IgD-negative memory B cell (primary cell): ENCODE data around the gene CLMP. TPM values are rescaled to one million over a fixed set of nuclear protein-coding genes. Genes with fewer than 3 reads are reported as not detected.
A peak's percentile ranks its signal among the peaks of the same experiment; 100 is the strongest.
"Not testable (repeated sequence)": the region's sequence is repeated elsewhere in the genome, so short reads cannot be mapped to it uniquely, and the experiment has no call there.

Experiments
- H3K27ac Mint-ChIP-seq, 3 donors: one replicate each; pipeline ENCODE4 v1.8.0; 2020 to 2022; ENCODE audit warnings: mild to moderate bottlenecking in 3 of 3, mixed read lengths in 3 of 3, moderate library complexity in 1 of 3
- H3K27me3 Mint-ChIP-seq: one replicate; pipeline ENCODE4 v1.8.0; 2021; ENCODE audit warnings: mixed read lengths
- H3K36me3 Mint-ChIP-seq: one replicate; pipeline ENCODE4 v1.8.0; 2020; ENCODE audit warnings: mild to moderate bottlenecking, mixed read lengths
- H3K4me1 Mint-ChIP-seq, 3 donors: one replicate each; pipeline ENCODE4 v1.8.0; 2020 to 2022; ENCODE audit warnings: mixed read lengths in 3 of 3, mild to moderate bottlenecking in 1 of 3
- H3K4me3 Mint-ChIP-seq, 4 donors: one replicate each; pipeline ENCODE4 v1.8.0; 2020 to 2022; ENCODE audit warnings: mild to moderate bottlenecking in 4 of 4, mixed read lengths in 4 of 4, moderate library complexity in 3 of 4
- H3K9me3 Mint-ChIP-seq, 3 donors: one replicate each; pipeline ENCODE4 v1.8.0; 2020 to 2021; ENCODE audit warnings: mixed read lengths in 3 of 3, mild to moderate bottlenecking in 1 of 3
- polyA plus RNA-seq: library from polyadenylated mRNA; unstranded; fragments of 300-500 nt; fragmentation: Illumina TruSeq; gene quantifications from one replicate; pipeline ENCODE4 v1.2.3, GENCODE V29; 2021

CLMP gene
- polyA plus RNA-seq, 1 donor from 2014 or later = 0.31 TPM

DNA sequence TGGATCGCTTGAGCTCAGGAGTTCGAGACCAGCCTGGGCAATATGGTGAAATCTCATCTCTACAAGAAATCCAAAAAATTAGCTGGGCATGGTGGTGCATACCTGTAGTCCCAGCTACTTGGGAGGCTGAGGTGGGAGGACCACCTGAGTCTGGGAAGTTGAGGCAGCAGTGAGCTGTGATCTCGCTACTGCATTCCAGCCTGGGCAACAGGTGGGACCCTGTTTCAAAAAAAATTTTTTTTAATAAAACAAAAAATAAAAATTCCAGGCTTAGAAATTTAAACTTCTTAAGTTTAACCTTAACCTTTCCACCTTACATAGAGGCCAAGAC lies 21.2 kb downstream of the CLMP start:
- Mint-ChIP-seq H3K27me3 (peaks cover 3% of the 10 kb centered on the region), H3K4me1 (no peaks in the 10 kb centered on the region), H3K4me3 (no peak overlapping the region), H3K27ac (no peak overlapping the region), H3K9me3 (no peaks in the 10 kb centered on the region), H3K36me3 (no peaks in the 10 kb centered on the region)

DNA sequence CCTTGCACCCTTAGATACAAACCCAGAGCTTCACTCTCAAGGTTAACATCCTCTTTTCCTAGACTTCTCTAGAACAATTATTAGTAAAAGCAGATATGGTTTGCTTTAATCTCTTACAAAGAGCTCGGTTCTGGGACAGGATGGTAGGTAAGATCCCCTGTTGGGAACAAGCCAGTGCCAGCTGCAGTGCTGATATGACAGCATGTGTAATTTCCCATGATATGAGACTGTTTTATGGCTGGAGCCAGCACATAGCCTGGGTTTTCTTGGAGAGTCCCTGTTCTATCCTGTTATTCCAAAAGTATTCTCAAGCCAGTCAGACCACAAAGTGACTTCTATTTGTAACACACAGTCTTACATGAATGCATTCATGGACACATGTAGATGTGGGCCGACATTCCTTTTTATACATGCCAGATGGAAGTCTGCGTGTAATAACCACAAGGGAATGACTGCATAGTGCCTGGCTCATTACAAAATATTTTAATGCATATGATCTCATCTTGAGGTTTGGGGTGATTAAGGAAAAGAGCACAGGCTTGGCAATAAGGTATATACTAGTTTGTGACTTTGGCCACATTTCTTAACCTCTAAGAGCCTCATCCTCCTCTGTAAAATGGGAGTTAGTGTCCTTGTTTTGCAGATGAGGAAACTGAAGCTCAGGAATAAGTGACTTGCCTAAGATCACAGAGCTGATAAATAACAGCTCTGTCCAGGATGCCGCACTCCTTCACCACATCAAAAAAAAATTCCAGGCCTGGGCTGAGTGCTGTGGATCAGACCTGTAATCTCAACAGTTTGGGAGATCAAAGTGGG lies 21.8 kb downstream of the CLMP start:
- Mint-ChIP-seq H3K27ac (no peak overlapping the region), H3K4me3 (no peak overlapping the region)

DNA sequence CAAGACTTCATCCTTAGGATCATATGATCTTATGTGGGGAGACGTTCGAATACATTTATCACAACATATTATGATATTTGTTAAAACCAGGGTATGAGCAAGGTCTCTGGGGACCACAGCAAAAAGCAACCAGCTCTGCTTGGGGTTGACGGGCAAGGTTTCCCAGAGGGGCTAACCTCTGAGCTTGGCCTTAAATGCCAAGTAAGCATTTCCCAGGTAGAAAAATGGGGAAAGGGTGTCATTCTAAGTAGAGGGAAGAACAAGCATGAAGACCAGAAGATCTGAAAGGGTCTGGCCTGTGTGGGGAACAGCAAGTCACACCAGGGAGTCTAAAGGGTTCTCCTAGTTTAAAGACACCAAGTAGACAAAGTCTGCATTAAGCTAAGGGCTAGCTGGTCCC lies 24.1 kb downstream of the CLMP start:
- Mint-ChIP-seq H3K36me3 (no peaks in the 10 kb centered on the region), H3K9me3 (no peaks in the 10 kb centered on the region), H3K27ac (no peak overlapping the region), H3K4me1 (no peaks in the 10 kb centered on the region), H3K27me3 (peaks cover 3% of the 10 kb centered on the region), H3K4me3 (no peak overlapping the region)

More for the DNA sequence above, 21.8 kb downstream of the CLMP start:
- Mint-ChIP-seq H3K4me1 (no peaks in the 10 kb centered on the region), H3K9me3 (no peaks in the 10 kb centered on the region), H3K27me3 (peaks cover 3% of the 10 kb centered on the region), H3K36me3 (no peaks in the 10 kb centered on the region)

- no peak overlapping the region for H3K4me3 Mint-ChIP-seq
- no peaks in the 10 kb centered on the region for H3K36me3 Mint-ChIP-seq
- no peaks in the 10 kb centered on the region for H3K9me3 Mint-ChIP-seq
- H3K27me3 Mint-ChIP-seq = peaks cover 3% of the 10 kb centered on the region
- H3K4me1 Mint-ChIP-seq = no peaks in the 10 kb centered on the region
- no peak overlapping the region for H3K27ac Mint-ChIP-seq
Measured at GRCh38 chr11:123169821-123170220, 25.2 kb downstream of the CLMP start.

DNA sequence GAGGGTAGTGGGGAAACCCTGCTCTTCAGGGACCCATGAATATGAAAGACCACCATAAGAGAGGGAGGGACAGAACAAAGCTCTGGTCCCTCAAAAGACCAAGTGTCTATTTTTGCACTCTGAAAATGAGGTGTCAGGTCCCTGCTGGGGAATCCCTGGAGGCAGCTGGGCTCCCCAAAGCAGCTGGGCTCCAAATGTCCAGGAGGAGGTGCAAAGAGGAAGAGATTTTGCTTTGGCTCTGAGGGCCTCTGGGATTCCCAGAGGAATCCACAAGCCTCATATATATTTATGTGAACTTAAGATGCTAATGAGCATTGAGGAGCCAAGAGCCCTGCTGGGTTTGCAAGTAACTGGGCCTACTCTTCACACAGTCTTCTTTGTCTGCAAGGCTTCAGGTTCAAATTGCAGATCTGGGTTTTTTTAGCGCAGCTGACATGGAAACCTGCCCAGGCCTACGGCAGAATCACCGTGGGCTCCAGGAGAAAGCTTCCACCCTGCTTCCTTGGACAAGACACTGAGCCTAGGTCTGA lies 26.0 kb downstream of the CLMP start:
- no peaks in the 10 kb centered on the region for H3K4me1 Mint-ChIP-seq
- H3K27ac Mint-ChIP-seq = no peak overlapping the region
- no peaks in the 10 kb centered on the region for H3K9me3 Mint-ChIP-seq
- H3K27me3 Mint-ChIP-seq = peaks cover 3% of the 10 kb centered on the region
- H3K4me3 Mint-ChIP-seq = no peak overlapping the region
- no peaks in the 10 kb centered on the region for H3K36me3 Mint-ChIP-seq

- H3K36me3 Mint-ChIP-seq = no peaks in the 10 kb centered on the region
- no peak overlapping the region for H3K27ac Mint-ChIP-seq
- no peak overlapping the region for H3K4me3 Mint-ChIP-seq
- no peaks in the 10 kb centered on the region for H3K4me1 Mint-ChIP-seq
- no peaks in the 10 kb centered on the region for H3K9me3 Mint-ChIP-seq
- peaks cover 3% of the 10 kb centered on the region for H3K27me3 Mint-ChIP-seq
Measured at GRCh38 chr11:123168241-123168640, 26.8 kb downstream of the CLMP start.

DNA sequence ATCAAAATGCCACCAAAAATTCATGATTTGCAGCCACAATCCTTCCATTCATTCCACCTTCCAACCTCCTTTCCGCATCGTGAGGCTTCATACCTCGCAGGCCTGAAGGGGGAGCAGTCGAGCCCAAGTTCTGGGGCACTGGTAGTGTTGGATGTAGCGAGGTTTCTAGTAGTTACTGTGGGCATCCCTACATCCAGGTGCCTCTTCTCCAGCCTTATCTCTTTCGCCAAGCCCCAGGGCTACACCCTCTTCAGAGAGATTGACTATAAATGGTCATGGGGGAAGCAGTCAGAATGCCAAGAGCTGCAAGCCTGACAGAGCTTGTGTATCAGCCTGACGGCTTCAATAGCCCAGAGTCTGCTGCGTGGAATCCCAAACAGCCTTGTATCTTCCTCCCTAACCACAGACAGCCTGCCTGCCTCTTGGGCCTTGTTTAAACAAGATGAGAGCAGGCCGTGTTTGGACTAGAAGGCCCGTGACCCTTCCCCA lies 28.9 kb downstream of the CLMP start:
- Mint-ChIP-seq H3K4me3 (no peak overlapping the region), H3K27ac (no peak overlapping the region), H3K36me3 (no peaks in the 10 kb centered on the region), H3K9me3 (no peaks in the 10 kb centered on the region), H3K27me3 (peaks cover 6% of the 10 kb centered on the region), H3K4me1 (no peaks in the 10 kb centered on the region)

- Mint-ChIP-seq H3K36me3 (no peaks in the 10 kb centered on the region), H3K4me1 (no peaks in the 10 kb centered on the region), H3K27ac (no peak overlapping the region), H3K4me3 (no peak overlapping the region), H3K27me3 (peaks cover 4% of the 10 kb centered on the region), H3K9me3 (no peaks in the 10 kb centered on the region)
Measured at GRCh38 chr11:123164732-123165450, 30.2 kb downstream of the CLMP start.

GRCh38 chr11:123163621-123164020 lies 31.4 kb downstream of the CLMP start:
- H3K36me3 Mint-ChIP-seq = no peaks in the 10 kb centered on the region
- H3K27me3 Mint-ChIP-seq = peaks cover 6% of the 10 kb centered on the region
- H3K4me3 Mint-ChIP-seq = no peak overlapping the region
- H3K4me1 Mint-ChIP-seq = peaks cover 0 to 8% (median 2%) of the 10 kb centered on the region in 3 donors
- H3K27ac Mint-ChIP-seq = no peak overlapping the region
- no peaks in the 10 kb centered on the region for H3K9me3 Mint-ChIP-seq

DNA sequence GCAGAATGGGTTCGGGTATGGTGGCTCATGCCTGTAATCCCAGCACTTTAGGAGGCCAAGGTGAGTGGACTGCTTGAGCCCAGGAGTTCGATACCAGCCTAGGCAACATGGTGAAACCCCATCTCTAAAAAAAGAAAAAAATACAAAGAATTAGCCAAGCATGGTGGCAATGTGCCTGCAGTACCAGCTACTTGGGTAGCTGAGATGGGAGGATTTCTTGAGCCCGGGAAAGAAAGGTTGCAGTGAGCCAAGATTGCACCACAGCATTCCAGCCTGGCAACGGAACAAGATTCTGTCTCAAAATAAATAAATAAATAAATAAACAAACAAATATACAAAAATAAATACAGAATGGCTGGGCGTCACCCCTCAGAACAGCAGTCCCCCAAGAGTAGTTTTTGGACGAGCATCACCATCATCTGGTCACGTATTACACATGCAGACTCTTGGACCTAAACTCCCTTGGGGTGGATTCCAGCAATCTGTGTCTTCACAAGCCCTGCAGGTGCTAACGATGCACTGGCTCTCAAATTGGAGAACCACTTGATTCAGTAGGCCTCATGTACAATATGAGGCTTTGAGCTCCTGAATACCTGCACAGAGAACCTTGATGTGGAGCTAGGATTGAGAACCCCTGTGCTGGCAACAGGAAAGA lies 33.5 kb downstream of the CLMP start:
- Mint-ChIP-seq H3K4me1 (peaks cover 0 to 8% (median 2%) of the 10 kb centered on the region in 3 donors), H3K4me3 (no peak overlapping the region), H3K27ac (no peak overlapping the region), H3K9me3 (no peaks in the 10 kb centered on the region), H3K36me3 (no peaks in the 10 kb centered on the region), H3K27me3 (peaks cover 10% of the 10 kb centered on the region)

GRCh38 chr11:123159183-123159857 lies 35.7 kb downstream of the CLMP start:
- Mint-ChIP-seq H3K4me1 (peaks cover 0 to 8% (median 2%) of the 10 kb centered on the region in 3 donors), H3K36me3 (peaks cover 2% of the 10 kb centered on the region), H3K9me3 (peaks cover 2 to 7% (median 6%) of the 10 kb centered on the region in 3 donors), H3K4me3 (peak overlapping the region in 1 of 4 donors; percentile 53), H3K27me3 (peaks cover 18% of the 10 kb centered on the region), H3K27ac (no peak overlapping the region)

DNA sequence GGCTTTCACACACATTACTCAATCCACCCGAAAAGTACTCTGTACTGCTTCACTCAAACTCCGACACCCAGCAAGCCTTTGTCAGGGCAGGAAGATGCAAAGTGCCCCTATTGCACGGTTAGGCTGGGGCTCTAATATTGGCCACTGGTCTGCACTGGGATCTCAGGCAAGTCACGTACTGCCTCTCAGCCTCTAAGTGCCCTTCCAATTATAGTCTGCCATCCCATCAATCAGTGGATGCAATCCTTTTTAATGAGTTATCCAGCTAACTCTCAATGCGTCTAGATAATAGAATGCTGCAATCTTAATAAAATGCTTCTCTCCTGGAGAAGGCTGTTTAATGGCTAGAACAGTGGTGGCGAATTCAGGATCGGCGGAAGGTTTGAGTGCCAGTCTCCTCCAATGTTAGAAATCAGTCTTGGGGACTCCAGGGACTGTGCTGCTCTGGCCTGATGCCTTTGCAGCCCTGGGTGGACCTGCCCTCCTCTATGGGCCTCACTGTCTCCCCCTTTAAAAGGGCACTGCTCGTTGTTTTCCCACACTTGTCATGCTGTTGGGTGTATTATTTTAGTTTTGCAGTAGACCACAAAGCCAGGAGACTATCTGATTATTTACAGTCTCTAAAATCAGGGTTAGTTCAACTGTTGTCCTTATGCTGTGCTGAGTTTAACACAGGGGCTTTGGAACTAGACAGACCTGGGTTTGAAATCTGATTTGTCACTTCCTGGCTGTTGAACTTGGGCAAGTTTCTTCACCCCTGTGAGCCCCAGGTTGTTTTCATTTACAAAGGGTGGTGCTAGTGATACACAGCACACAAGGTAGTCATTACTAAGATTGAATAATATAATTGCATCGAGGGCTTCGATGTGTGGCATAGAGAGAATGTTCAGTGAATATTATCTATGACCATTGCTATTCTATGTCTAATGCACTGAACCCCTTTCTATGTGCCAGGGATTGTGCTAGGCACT lies 36.7 kb downstream of the CLMP start:
- no peak overlapping the region for H3K27ac Mint-ChIP-seq
- no peak overlapping the region for H3K4me3 Mint-ChIP-seq
- peaks cover 2 to 9% (median 6%) of the 10 kb centered on the region in 3 donors for H3K9me3 Mint-ChIP-seq
- H3K27me3 Mint-ChIP-seq = peaks cover 22% of the 10 kb centered on the region
- peaks cover 2% of the 10 kb centered on the region for H3K36me3 Mint-ChIP-seq
- H3K4me1 Mint-ChIP-seq = peaks cover 0 to 8% (median 2%) of the 10 kb centered on the region in 3 donors

DNA sequence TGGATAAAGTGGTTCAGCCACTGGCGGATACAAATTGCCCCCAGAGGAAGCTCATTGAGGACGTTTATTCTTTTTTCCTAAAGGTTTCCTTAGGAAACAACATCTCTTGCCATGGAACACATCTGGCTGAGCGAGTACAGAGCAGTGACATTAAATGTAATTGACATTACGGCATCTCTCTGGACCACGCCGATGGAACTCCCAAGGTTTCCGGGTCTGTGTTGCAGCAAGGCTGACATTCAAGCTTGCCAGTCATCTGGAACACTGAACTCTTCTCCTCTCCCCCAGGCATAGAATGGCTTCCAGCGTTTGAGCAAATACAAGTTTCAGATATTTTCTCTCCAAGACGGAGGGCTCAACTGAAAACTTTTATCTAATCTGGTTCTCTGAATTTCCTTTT lies 42.1 kb downstream of the CLMP start:
- peaks cover 2 to 9% (median 6%) of the 10 kb centered on the region in 3 donors for H3K9me3 Mint-ChIP-seq
- no peak overlapping the region for H3K4me3 Mint-ChIP-seq
- peaks cover 4% of the 10 kb centered on the region for H3K36me3 Mint-ChIP-seq
- no peaks in the 10 kb centered on the region for H3K4me1 Mint-ChIP-seq
- H3K27me3 Mint-ChIP-seq = peaks cover 24% of the 10 kb centered on the region
- H3K27ac Mint-ChIP-seq = no peak overlapping the region

DNA sequence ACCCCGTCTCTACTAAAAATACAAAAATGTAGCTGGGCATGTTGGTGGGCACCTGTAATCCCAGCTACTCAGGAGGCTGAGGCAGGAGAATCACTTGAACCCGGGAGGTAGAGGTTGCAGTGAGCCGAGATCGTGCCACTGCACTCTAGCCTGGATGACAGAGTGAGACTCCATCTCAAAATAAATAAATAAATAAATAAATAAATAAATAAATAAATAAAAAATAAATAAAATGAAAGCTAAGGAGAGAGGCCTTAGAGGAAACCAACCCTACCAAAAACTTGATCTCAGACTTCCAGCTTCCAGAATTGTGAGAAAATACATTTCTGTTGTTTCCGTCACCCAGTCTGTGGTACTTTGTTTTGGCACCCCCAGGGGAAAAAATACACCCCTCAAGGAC lies 42.7 kb downstream of the CLMP start:
- H3K27me3 Mint-ChIP-seq = peaks cover 24% of the 10 kb centered on the region
- not testable (repeated sequence) for H3K4me3 Mint-ChIP-seq, H3K36me3 Mint-ChIP-seq, H3K9me3 Mint-ChIP-seq, H3K27ac Mint-ChIP-seq, H3K4me1 Mint-ChIP-seq
